ENCODE results near the gene FUT8.
"Not testable (repeated sequence)": the region's sequence is repeated elsewhere in the genome, so short reads cannot be mapped to it uniquely, and the experiment has no call there.

FUT8 gene

DNA sequence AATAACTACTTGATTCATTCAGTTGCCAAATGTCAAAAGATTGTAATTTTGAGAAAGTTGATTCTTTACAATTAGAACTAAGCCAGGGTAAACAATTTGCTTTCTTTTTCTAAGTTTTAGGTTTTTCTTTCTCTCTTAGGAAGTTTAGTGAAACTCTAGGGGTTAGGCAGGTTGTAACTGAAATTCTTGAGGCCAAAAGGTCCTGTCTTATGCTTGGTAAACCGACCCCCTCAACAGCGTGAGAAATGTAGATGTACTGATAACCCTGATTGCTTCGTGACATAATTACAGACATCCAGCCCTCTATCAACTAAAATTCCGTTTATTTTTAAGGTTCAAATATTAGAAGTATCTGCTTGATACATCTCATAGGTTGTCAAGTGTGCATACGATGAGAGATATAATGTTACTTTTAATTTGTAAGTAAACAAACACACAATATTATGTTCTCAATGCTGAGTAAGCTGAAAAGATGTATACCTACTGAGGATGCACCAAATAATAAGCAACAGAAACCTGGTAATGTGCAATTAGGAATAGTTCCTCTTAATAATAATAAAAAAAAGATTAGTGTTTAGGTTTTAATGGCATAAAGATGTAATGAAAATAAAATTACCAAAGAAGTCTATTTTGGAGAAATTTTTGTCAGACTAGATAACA lies 7.2 kb downstream of the FUT8 start:
- no peak for DNase-seq (ENCODE audit: low spot score)

DNA sequence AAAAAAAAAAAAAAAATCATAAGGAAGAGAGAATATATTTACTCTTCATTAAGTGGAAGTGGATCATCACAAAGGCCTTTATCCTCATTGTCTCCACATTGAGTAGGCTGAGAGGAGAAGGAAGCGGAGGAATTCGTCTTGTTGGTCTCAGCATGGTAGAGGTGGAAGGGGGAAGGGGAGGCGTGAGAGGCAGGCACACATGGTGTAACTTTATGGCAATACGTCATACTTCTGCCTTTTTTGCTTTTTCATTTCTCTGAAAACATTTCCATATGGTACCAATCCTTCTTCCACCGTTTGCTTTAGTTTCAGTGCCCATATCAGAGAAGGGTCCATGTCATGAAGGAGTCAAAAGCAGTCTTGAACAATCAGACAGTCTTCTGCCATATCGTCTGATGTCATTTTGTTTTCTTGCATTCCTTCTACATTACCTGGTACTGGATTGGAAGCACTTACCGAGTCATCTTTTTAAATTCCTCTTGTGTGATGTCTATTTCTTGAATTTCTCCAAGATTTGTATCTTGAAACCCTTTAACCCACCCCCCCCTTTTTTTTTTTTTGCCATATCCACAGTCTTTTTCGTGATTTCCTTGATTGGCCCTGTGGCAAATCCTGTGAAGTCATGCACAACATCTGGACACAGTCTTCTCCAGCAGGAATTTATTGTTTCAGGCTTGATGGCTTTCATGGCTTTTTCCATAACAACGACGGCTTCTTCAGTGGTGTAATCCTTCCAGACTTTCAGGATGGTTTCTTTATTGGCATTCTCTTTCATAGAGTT lies 8.9 kb downstream of the FUT8 start:
- DNase-seq (ENCODE audit: low spot score), result no peak

DNA sequence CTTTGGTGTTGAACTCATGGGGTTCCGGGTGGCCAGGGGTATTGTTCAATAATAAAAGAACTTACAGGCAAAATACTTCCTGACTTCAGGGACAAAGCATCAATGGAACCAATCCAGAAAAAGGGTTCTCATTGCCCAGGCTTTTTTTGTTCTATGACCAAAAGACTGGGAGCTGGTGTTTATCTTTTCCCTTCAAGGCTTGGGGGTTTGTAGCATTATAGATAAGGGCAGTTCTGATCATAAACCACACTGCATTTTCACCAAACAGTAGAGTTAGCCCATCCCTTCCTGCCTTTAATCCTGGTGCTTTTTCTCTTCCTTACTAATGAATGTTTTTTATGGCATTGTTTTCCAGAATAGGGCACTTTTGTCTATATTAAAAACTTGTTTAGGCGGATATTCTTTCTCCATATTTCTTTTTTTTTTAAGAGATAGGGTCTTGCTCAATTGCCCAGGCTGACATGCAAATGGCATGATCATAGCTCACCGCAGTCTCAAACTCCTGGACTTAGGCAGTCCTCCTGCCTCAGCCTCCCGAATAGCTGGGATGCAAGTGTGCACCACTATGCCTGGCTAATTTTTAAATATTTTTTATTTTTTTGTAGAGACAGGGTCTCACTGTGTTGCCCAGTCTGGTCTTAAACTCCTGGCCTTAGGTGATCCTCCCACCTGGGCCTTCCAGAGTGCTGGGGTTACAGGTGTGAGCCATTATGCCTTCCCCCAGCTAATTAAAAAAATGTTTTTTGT lies 9.7 kb downstream of the FUT8 start:
- no peak for DNase-seq (ENCODE audit: low spot score)

- DNase-seq (ENCODE audit: low spot score), result no peak
Measured at GRCh38 chr14:65423982-65424381, 11.5 kb downstream of the FUT8 start.

DNA sequence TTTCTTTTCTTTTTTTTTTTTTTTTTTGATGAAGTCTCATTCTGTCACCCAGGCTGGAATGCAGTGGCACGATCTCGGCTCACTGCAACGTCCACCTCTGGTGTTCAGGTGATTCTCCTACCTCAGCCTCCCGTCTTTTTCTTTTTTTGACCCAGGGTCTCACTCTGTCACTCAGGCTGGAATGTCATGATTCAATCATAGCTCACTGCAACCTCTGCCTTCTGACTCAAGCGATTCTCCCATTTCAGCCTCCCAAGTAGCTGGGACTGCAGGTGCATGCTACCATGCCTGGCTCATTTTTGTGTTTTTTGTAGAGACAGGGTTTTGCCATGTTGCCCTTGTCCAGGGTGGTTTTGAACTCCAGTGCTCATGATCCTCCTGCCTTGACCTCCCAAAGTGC lies 12.0 kb downstream of the FUT8 start:
- no peak for DNase-seq (ENCODE audit: low spot score)

- no peak for DNase-seq (ENCODE audit: low spot score)
Measured at GRCh38 chr14:65425885-65426284, 13.4 kb downstream of the FUT8 start.

GRCh38 chr14:65426902-65427301 lies 14.4 kb downstream of the FUT8 start:
- not testable (repeated sequence) for DNase-seq (ENCODE audit: low spot score)

GRCh38 chr14:65428691-65429090 lies 16.2 kb downstream of the FUT8 start:
- no peak for DNase-seq (ENCODE audit: low spot score)

DNA sequence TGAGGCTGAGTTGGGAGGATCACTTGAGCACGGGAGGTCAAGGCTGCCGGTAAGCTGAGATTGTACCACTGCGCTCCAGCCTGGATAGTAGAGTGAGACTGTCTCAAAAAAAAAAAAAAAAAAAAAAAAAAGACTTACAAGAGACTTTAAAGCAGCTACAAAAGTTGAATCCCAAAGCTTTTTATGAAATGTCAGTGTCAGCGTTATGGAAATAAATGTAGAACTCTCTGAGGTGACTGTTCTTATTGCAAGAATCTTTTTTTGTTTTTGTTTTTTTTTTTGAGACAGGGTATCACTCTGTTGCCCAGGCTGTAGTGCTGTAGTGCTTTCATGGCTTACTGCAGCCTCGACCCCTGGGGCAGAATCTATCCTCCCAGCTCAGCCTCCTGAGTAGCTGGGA lies 17.2 kb downstream of the FUT8 start:
- no peak for DNase-seq (ENCODE audit: low spot score)

DNA sequence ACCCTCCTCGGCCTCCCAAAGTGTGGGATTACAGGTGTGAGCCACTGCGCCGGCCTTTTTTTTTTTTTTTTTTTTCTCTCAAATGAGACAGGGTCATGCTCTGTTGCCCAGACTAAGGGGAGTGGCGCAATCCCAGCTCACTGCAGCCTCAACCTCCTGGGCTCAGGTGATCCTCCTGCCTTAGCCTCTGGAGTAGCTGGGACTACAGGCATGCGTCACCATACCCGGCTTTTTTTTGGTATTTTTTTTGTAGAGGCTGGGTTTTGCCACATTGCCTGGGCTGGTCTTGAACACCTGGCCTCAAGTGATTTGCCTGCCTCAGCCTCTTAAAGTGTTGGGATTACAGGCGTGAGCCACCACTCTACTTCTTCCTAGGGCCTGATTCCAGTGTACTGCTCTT lies 18.7 kb downstream of the FUT8 start:
- DNase-seq (ENCODE audit: low spot score), result no peak

DNA sequence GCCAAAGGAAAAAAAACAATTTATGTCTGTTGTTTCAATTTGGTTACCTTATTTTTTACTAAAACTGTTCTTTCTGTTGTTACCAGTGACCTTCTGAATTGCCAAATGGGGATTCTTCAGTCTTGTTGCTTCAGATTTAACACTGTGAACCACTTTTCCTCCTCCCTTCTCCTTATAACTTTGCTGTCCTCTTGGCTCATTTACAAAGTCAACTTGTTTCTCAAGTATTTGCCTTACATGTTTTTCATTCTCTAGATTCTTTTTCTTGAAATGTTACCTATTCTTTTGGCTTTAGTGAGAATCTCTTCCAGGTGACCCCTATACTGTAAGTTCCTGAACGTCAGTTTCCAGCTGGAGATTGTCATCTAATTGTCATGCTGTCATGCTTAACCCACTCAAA lies 19.4 kb downstream of the FUT8 start:
- no peak for DNase-seq (ENCODE audit: low spot score)

- no peak for DNase-seq (ENCODE audit: low spot score)
Measured at GRCh38 chr14:65432361-65432948, 19.9 kb downstream of the FUT8 start.

GRCh38 chr14:65433157-65433556 lies 20.6 kb downstream of the FUT8 start:
- no peak for DNase-seq (ENCODE audit: low spot score)

DNA sequence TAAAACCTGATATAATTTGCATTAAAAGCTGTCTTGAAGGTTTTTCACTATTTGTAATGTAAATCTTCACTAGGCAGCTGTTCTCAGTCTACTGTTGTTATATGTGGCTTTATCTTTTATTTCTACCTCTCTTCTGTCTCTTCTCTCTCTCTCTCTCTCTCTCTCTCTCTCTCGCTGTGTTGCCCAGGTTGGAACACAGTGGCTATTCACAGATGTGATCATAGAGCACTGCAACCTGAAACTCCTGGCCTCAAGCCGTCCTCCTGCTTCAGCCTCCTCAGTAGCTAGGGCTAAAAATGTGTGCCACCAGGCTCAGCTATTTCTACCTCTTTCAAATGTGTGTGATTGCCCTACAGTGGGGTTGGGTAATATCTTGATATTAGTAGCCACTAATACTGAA lies 21.1 kb downstream of the FUT8 start:
- no peak for DNase-seq (ENCODE audit: low spot score)

DNA sequence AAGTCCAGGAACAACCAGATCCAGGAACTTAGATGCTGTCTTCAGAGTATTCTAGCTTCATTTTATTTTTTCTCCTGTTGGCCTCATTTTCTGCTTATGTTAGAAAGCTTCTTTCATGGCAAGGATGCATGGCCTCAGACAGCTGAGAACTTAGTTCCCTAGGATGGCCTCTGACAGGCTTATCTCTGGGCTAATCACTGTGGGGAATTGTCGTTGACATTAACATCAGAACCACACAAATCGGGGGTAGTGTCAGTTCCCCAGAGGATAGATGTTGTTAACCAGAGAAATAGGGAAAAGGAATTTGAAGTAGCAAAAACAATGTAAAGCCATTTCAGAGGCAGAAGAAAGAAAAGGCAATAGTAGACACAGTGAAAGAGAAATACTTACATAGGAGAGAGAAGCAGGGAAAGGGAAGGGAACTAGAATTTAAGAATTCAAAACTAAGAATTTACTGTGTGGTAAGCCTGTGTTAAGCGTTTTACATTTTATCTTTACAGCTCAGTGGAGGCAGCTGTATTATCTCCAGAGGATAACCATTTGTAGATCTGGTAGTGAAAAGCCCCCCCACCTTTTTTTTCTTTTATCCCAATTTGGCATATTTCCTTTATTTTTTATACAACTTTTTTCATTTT lies 21.8 kb downstream of the FUT8 start:
- no peak for DNase-seq (ENCODE audit: low spot score)

DNA sequence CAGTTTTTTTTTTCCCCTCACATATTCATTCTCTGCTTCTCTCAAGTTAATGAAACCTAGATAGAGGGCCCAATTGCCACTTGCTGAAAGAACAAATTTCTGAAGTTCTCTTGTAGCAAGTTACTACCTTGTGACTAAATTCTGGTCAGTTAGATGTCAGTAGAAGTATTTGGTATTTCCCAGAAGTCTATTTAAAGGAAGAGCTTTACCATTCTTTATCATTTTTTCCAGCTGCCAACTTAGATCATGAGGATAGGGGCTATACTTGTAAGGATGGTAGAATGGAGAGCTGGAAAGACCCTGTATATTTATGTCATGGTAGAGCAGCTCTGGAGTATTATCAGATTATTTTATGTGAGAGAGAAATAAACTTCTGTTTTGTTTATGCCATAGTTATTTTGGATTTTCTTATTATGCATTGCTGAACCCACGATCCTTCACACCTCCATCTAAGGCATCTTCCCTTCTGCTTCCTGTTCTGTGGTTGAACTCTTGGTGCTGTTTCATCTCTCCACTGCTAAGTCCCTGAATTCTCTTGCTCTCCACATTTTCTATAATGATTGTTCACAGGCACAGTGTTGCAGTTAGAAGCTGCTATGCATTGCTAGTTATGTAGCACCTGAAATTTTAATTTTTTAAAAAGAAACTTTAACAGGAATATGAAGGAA lies 25.9 kb downstream of the FUT8 start:
- DNase-seq (ENCODE audit: low spot score), result no peak

DNA sequence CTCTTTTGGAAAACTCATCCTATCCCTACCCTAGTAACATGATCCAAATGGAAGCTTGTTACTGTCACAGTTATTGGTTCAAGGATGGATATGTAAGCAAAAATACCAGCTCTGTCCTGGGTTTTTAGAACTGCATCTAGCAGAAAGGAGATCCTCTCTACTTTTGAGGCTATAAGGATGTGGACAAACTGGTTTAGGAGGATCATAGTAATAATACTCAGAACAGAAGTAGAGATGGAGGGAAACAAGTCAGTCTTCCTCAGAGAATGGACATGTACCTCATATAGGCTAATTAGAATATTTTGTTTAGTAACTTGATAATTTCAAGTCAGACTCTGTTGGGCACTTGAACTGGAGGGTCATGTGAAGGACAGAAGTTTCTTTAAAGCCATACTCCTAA lies 26.6 kb downstream of the FUT8 start:
- no peak for DNase-seq (ENCODE audit: low spot score)

DNA sequence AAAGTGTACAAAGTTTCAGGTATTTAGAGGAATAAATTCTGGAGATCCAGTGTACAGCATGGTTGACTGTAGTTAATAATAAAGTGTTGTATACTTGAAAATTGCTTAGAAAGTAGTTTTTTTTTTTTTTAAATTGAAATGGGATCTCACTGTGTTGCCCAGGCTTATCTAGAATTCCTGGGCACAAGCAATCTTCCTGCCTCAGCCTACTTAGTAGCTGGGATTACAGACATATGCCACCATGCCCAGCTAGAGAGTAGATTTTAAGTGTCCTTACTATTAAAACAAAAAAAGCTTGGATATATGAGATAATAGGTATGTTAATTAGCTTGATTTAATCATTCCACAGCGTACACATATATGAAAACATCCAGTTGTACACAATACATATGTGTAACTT lies 27.7 kb downstream of the FUT8 start:
- no peak for DNase-seq (ENCODE audit: low spot score)

DNA sequence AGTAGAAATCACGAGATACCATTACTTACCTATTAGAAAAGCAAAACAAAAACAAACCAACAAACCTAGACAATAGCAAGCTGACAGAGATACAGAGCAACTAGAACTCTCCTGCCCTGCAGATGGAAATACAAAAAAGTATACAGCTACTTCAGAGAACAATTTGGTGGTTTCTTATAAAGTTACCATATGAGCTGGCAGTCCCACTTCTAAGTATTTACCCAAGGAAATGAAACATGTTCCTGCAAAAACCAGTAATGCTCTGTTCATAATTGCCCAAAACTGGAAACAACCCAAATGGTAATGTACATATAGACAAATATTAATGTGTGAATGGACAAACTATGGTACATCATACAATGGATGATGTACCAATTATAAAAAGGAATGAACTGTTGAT lies 31.7 kb downstream of the FUT8 start:
- no peak for DNase-seq (ENCODE audit: low spot score)

GRCh38 chr14:65446159-65446558 lies 33.6 kb downstream of the FUT8 start:
- DNase-seq (ENCODE audit: low spot score), result no peak

DNA sequence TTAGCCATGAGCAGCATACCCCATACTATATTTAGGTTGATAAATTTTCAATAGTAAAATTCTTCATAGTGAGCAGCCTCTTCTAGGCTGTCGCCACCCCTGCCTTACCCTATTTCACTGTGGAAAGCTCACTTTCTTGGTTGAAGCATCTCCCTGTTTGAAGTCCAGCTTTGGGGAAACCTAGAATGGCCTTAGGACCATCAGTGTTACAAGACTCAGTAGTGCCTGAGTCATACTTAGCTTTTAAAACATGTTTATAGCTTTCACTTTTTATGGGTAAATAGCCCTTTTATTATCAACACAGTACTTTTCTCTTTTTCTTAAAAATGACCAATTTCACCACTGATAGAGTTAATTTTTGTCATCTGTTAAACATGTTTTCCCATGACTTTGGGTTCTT lies 37.1 kb downstream of the FUT8 start:
- DNase-seq (ENCODE audit: low spot score), result no peak
